Hepatocyte (in vitro differentiated cells): ENCODE measurements around the gene CBL. TPM values are rescaled to one million over a fixed set of nuclear protein-coding genes. Genes with fewer than 3 reads are reported as not detected.
A peak's percentile ranks its signal among the peaks of the same experiment; 100 is the strongest.

Experiments
- DNase-seq: peaks from one replicate; pipeline ENCODE4 v3.0.0-alpha.2; 2016; ENCODE audit warnings: low spot score
- H2AFZ ChIP-seq: fragments of 200-600 bp; sonication (generic); 2 replicates; pipeline ENCODE4 v1.6.0; 2016; ENCODE audit warnings: antibody characterized with exemption, mild to moderate bottlenecking
- H3K27ac ChIP-seq: fragments of 200-600 bp; sonication (generic); 2 replicates; pipeline ENCODE4 v1.5.1; 2016; ENCODE audit warnings: mild to moderate bottlenecking
- H3K27me3 ChIP-seq: fragments of 200-600 bp; sonication (generic); 2 replicates; pipeline ENCODE4 v1.6.1; 2016
- H3K36me3 ChIP-seq: fragments of 200-600 bp; sonication (generic); replicated peaks from 2 replicates; pipeline ENCODE4 v1.5.1; 2016; ENCODE audit warnings: low read depth; ENCODE audit not compliant: insufficient read depth
- H3K4me1 ChIP-seq: fragments of 200-600 bp; sonication (generic); 2 replicates; pipeline ENCODE4 v1.5.1; 2016; ENCODE audit warnings: mild to moderate bottlenecking, moderate library complexity; ENCODE audit not compliant: insufficient read depth
- H3K4me2 ChIP-seq: fragments of 200-600 bp; sonication (generic); 2 replicates; pipeline ENCODE4 v1.6.0; 2016
- H3K4me3 ChIP-seq: fragments of 200-600 bp; sonication (generic); 2 replicates; pipeline ENCODE4 v1.5.1; 2016; ENCODE audit warnings: mild to moderate bottlenecking
- H3K79me2 ChIP-seq: fragments of 200-600 bp; sonication (generic); 2 replicates; pipeline ENCODE4 v1.6.0; 2017; ENCODE audit warnings: mild to moderate bottlenecking
- H3K9me2 ChIP-seq: fragments of 200-600 bp; sonication (generic); replicated peaks from 2 replicates; pipeline ENCODE4 v1.6.0; 2017; ENCODE audit warnings: mild to moderate bottlenecking; ENCODE audit not compliant: insufficient read depth
- H3K9me3 ChIP-seq: fragments of 200-600 bp; sonication (generic); 2 replicates; pipeline ENCODE4 v1.5.1; 2016; ENCODE audit warnings: low read depth, mild to moderate bottlenecking
- H4K20me1 ChIP-seq: fragments of 200-600 bp; sonication (generic); 2 replicates; pipeline ENCODE4 v1.6.0; 2016; ENCODE audit warnings: mild to moderate bottlenecking; ENCODE audit not compliant: insufficient read depth, poor library complexity, severe bottlenecking
- EZH2 ChIP-seq: fragments of 200-600 bp; sonication (generic); IDR thresholded peaks from 2 replicates; pipeline ENCODE4 v1.6.1; 2016; ENCODE audit warnings: antibody characterized with exemption, mild to moderate bottlenecking, borderline replicate concordance
- EZH2phosphoT487 ChIP-seq: fragments of 200-600 bp; sonication (generic); IDR thresholded peaks from one replicate; pipeline ENCODE4 v1.6.1; 2018; ENCODE audit warnings: antibody characterized with exemption, mild to moderate bottlenecking, low read depth, moderate library complexity; ENCODE audit not compliant: unreplicated experiment, severe bottlenecking
- WGBS: methylation state at CpG from one replicate; pipeline ENCODE4 v1.1.6; 2016; ENCODE audit warnings: low lambda C conversion rate; ENCODE audit errors: missing lambda C conversion rate; 5-methylcytosine and 5-hydroxymethylcytosine counted together
- polyA plus RNA-seq: library from polyadenylated mRNA; unstranded; fragments of >200 nt; fragmentation: Nextera tagmentation; extraction: Ambion mirVana; gene quantifications from 2 replicates; pipeline ENCODE4 v1.2.1, GENCODE V29; 2016
- total RNA-seq: library from RNA; depleted of rRNA; stranded (reverse); fragments of >200 nt; gene quantifications from 2 replicates; pipeline ENCODE4 v1.2.3, GENCODE V29; 2014
- TF ChIP-seq, protein P1 (sequence below): fragments of 200-600 bp; sonication (generic); IDR thresholded peaks from 2 replicates; pipeline ENCODE4 v1.5.1; 2016; ENCODE audit warnings: antibody characterized with exemption, mild to moderate bottlenecking; ENCODE audit not compliant: poor library complexity

The CBL gene
- total and polyA plus RNA-seq, 2 experiments from 2014 or later: 6.6 to 15.6 TPM

DNA sequence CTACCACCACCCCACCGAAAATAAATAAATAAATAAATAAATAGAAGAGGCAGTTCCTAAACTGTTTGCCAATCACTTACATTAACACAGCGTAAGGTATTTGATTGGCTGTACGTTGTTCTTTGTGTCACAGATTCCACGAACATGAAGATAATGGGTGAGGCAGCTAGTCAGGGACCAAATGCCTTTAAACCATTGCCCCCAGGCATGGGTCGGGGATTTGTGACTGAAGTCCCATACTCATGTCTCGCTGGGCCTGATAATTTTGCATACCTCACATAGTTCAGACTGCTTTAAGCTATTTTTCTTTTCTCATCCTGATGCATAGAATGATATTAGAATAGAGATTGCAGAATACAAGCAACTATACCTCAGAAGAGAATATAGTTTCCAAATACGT lies 3.6 kb upstream of the CBL start:
- Histone ChIP-seq H3K79me2 (peaks cover 13% of the 10 kb centered on the region), H3K36me3 (no peaks in the 10 kb centered on the region), H3K4me1 (peaks cover 4% of the 10 kb centered on the region), H3K9me3 (no peaks in the 10 kb centered on the region), H3K27me3 (no peaks in the 10 kb centered on the region), H2AFZ (no peak overlapping the region), H3K9me2 (no peaks in the 10 kb centered on the region), H3K4me2 (no peak overlapping the region), H4K20me1 (no peaks in the 10 kb centered on the region), H3K4me3 (no peak overlapping the region), H3K27ac (no peak overlapping the region)
- no peak for DNase-seq
- WGBS: 82% methylated on average over 7 of the region's 7 CpGs
- TF ChIP-seq, protein P1, sequence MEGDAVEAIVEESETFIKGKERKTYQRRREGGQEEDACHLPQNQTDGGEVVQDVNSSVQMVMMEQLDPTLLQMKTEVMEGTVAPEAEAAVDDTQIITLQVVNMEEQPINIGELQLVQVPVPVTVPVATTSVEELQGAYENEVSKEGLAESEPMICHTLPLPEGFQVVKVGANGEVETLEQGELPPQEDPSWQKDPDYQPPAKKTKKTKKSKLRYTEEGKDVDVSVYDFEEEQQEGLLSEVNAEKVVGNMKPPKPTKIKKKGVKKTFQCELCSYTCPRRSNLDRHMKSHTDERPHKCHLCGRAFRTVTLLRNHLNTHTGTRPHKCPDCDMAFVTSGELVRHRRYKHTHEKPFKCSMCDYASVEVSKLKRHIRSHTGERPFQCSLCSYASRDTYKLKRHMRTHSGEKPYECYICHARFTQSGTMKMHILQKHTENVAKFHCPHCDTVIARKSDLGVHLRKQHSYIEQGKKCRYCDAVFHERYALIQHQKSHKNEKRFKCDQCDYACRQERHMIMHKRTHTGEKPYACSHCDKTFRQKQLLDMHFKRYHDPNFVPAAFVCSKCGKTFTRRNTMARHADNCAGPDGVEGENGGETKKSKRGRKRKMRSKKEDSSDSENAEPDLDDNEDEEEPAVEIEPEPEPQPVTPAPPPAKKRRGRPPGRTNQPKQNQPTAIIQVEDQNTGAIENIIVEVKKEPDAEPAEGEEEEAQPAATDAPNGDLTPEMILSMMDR: no peak
- TF ChIP-seq EZH2phosphoT487 (no peak), EZH2 (no peak)

DNA sequence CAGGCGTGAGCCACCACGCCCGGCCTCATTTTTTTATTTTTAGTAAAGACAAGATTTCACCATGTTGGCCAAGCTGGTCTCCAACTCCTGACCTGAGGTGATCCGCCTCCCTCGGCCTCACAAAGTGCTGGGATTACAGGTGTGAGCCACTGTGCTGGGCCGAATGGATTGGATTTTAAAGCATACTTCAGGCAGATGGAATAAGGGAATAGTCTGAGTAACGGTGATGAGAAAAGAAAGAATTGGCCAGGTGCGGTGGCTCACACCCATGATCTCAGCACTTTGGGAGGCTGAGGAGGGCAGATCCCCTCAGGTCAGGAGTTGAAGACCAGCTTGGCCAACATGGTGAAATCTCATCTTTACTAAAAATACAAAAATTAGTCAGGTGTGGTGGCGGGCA lies 2.1 kb upstream of the CBL start:
- no peak overlapping the region for H3K4me2 ChIP-seq
- whole genome bisulfite sequencing: 91% methylated on average over 9 of the region's 9 CpGs
- no peaks in the 10 kb centered on the region for H3K9me3 ChIP-seq

DNA sequence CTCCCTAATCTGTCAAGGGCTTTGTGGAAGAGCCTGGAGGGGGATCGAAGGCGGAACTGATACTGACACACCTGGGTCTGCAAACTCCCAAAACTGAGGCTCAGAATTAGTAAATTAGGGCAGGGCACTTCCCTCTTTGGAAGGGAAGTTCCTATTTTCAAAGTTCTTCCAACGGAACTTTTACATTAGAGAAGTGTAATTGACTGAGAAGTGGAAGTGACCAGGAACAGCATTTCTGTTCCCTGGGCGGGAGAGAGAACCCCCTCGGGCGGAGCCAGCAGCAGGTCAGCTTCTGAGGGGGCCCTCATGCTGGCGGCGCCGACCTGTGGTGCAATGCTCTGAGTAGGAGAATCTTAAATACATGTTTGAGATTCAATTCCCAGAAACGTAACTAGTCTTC lies 1.1 kb upstream of the CBL start:
- Histone ChIP-seq H3K9me2 (no peaks in the 10 kb centered on the region), H3K27me3 (no peaks in the 10 kb centered on the region), H3K36me3 (no peaks in the 10 kb centered on the region), H3K9me3 (no peaks in the 10 kb centered on the region), H3K4me2 (peak overlapping the region; percentile 73), H3K4me1 (peaks cover 8% of the 10 kb centered on the region), H3K79me2 (peaks cover 38% of the 10 kb centered on the region), H2AFZ (peak overlapping the region; percentile 56), H3K4me3 (no peak overlapping the region), H3K27ac (no peak overlapping the region), H4K20me1 (peaks cover 14% of the 10 kb centered on the region)
- TF ChIP-seq, protein P1: no peak
- TF ChIP-seq EZH2phosphoT487 (no peak), EZH2 (no peak)
- 50% methylated on average over 10 of the region's 10 CpGs for WGBS
- DNase-seq: no peak

More for the DNA sequence above, 2.1 kb upstream of the CBL start:
- no peak overlapping the region for H3K27ac ChIP-seq
- peaks cover 28% of the 10 kb centered on the region for H3K79me2 ChIP-seq
- H3K27me3 ChIP-seq: no peaks in the 10 kb centered on the region
- H3K9me2 ChIP-seq: no peaks in the 10 kb centered on the region
- no peak overlapping the region for H3K4me3 ChIP-seq
- H3K36me3 ChIP-seq: no peaks in the 10 kb centered on the region
- peaks cover 8% of the 10 kb centered on the region for H3K4me1 ChIP-seq
- no peak for DNase-seq
- TF ChIP-seq EZH2phosphoT487: no peak
- TF ChIP-seq, protein P1: no peak
- no peak for TF ChIP-seq EZH2
- peaks cover 9% of the 10 kb centered on the region for H4K20me1 ChIP-seq
- no peak overlapping the region for H2AFZ ChIP-seq
